AG04449 (cell line): ENCODE data around the gene GPR146.

Experiments used
- CTCF ChIA-PET: fragments of 350-600 bp; formaldehyde crosslinking; extraction: SDS; loops from one replicate; lab custom pipeline; 2021; ENCODE audit warnings: antibody characterized with exemption; lab: Yijun Ruan, JAX
- POLR2A ChIA-PET: fragments of 400-600, 350-600 bp; formaldehyde crosslinking; extraction: SDS; loops from one replicate; lab custom pipeline; 2020; ENCODE audit warnings: antibody characterized with exemption, inconsistent platforms; lab: Yijun Ruan, JAX
- DNase-seq: peaks from one replicate; pipeline ENCODE4 v3.0.0-alpha.2; 2010; ENCODE audit warnings: low read depth, low spot score
- H3K4me3 ChIP-seq: 2 replicates; pipeline ENCODE4 v1.5.1; 2011; ENCODE audit warnings: low read depth, mild to moderate bottlenecking, control low read depth, low read length
- TF ChIP-seq, protein P1 (sequence below): IDR thresholded peaks from one replicate; pipeline ENCODE4 v1.5.1; 2011; ENCODE audit warnings: mild to moderate bottlenecking, moderate library complexity, low read length, control low read depth, inconsistent platforms; ENCODE audit not compliant: insufficient read depth; ENCODE audit errors: missing control alignments

Gene GPR146

DNA sequence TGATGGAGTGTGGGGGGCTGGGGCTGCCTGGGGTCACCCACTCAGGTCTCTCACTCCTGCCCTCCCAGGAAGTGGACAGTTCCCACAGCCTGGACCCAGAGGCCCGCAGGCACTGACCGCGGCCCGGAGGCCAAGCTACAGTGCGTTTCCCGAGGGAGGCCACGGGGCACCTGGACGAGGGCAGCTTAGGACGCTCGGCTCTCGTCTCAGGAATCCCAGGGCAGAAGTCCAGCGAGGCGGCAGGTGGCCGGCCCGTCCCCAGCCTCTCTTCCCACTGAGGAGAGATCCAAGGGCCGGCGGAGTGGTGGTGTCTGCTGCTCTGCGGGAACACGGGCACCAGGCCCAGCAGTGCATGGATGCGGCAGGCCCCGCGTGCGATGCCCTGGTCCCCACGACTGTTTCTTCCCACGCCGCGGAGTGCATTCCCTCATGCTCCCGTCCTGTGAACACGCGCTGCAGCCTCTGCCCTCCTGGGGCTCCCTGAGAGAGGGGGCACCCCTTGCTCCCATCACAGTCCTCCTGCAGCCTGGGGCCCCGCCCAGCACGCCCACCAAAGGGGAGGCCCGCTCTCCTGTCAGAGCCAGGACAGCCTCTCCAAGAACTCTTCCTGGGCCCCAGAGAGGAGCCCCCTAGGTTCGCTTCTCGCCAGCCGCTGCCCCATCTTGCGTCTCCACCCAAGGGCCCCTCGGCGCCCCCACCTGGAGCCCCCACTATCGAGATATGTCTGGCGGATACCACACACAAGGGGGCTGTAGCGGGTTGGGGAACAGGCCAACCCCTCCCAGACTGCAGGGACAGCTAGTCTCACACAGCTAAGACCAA lies 24.3 kb upstream of the GPR146 start:
- POLR2A ChIA-PET: no interaction called here
- TF ChIP-seq, protein P1, sequence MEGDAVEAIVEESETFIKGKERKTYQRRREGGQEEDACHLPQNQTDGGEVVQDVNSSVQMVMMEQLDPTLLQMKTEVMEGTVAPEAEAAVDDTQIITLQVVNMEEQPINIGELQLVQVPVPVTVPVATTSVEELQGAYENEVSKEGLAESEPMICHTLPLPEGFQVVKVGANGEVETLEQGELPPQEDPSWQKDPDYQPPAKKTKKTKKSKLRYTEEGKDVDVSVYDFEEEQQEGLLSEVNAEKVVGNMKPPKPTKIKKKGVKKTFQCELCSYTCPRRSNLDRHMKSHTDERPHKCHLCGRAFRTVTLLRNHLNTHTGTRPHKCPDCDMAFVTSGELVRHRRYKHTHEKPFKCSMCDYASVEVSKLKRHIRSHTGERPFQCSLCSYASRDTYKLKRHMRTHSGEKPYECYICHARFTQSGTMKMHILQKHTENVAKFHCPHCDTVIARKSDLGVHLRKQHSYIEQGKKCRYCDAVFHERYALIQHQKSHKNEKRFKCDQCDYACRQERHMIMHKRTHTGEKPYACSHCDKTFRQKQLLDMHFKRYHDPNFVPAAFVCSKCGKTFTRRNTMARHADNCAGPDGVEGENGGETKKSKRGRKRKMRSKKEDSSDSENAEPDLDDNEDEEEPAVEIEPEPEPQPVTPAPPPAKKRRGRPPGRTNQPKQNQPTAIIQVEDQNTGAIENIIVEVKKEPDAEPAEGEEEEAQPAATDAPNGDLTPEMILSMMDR: no peak
- no peak for DNase-seq
- H3K4me3 ChIP-seq: no peak overlapping the region
- CTCF ChIA-PET: interaction anchor here (1.4 to 3.7 kb wide), 2 partner anchors 27 to 46 kb away, joined by 6 to 14 read pairs; no protein-coding TSS in a partner anchor

DNA sequence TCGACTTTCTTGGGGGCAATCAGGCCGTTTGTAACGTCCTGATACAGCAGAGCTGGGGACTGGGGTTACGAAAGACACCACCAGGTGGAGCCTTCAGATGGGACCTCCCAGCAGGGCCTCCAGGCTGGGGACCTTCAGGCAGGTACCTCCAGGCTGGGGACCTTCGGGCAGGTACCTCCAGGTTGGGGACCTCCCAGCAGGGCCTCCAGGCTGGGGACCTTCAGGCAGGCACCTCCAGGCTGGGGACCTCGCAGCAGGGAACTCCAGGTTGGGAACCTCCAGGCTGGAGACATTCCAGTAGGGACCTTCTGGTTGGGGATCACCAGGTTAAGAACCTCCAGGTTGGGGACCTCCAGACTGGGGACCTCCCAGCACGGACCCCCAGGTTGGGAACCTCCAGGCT lies 23.5 kb upstream of the GPR146 start:
- TF ChIP-seq, protein P1: no peak
- DNase-seq: no peak
- H3K4me3 ChIP-seq: no peak overlapping the region
- ChIA-PET POLR2A (no interaction called here), CTCF (interaction anchor here (1.3 to 3.7 kb wide), 4 partner anchors 27 to 67 kb away, joined by 3 to 20 read pairs (median 8); partner anchors contain the start of genes COX19 and GPER1)

DNA sequence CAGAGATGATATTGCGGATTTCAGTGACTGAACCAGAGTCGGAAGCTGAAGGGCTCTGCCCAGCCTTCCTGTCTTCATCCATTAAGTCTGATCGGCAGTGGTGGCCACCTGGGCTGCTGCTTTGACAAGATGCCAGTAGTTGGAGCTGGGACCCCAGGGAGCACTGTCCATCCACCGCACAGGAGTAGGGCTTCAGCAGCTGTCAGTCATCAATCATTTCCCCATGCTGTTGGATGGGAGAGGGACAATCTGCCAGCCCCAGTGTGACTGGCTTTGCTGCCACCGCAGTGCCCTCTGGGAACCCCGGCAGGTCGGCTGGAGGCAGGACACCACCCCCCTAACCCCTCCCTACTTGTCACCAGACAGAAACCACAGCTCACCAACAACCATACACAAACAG lies 23.0 kb upstream of the GPR146 start:
- DNase-seq: no peak
- no peak overlapping the region for H3K4me3 ChIP-seq
- ChIA-PET POLR2A (no interaction called here), CTCF (interaction anchor here (1.0 to 3.7 kb wide), 5 partner anchors 23 to 66 kb away, joined by 3 to 20 read pairs (median 3); partner anchors contain the start of genes COX19, GPER1 and GPR146)
- TF ChIP-seq, protein P1: no peak

DNA sequence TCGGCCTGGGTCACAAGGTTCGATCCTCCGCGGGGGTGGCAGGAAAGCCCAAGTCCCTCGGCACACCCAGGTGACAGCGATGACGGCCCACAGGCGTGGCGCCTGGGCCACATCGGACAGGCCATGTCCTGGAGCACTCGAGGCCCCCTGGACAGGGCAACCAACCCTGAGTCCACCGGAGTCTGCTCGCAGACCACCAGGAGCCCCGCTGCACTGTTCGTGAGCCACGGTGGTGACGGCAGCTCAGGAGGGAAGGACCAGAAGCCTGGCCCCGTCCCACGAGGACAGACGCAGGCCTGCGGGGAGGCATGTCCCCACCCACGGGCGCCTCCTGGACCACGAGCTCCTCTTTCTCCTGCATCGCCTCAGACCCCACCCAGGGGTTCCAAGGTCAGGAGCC lies 22.4 kb upstream of the GPR146 start:
- ChIA-PET POLR2A (no interaction called here), CTCF (interaction anchor here (1.0 to 3.7 kb wide), 6 partner anchors 23 to 66 kb away, joined by 3 to 20 read pairs (median 3); partner anchors contain the start of genes COX19, GPER1 and GPR146)
- TF ChIP-seq, protein P1: no peak
- DNase-seq: no peak
- H3K4me3 ChIP-seq: no peak overlapping the region

DNA sequence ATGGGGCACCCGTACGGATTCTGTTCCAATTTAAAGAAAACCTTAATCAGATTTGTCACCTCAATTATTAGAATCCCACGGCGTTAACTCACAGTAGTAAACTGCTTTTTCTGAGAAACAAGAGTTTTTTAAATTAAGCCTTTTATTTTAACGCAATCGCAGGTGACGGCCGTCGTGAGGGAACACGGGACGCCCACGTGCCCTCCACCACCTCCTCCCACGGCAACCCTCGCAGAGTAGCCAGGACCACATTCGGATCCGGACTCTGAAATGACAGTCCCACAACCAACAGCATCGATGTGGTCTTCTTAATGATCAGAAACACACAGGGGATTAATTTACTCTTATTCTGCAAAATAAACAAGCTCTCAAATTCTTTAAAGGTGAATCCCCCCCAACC lies 22.0 kb upstream of the GPR146 start:
- POLR2A ChIA-PET: no interaction called here
- no peak overlapping the region for H3K4me3 ChIP-seq
- TF ChIP-seq, protein P1: no peak
- no peak for DNase-seq
- CTCF ChIA-PET: interaction anchor here (1.4 to 3.7 kb wide), 4 partner anchors 29 to 65 kb away, joined by 3 to 20 read pairs (median 8); partner anchors contain the start of gene GPER1
